Measurements from ENCODE around the gene CPNE4. TPM values are rescaled to one million over a fixed set of nuclear protein-coding genes. Genes with fewer than 3 reads are reported as not detected.

CPNE4 gene
- total RNA-seq, 1 donor from 2014 or later, result not detected

DNA sequence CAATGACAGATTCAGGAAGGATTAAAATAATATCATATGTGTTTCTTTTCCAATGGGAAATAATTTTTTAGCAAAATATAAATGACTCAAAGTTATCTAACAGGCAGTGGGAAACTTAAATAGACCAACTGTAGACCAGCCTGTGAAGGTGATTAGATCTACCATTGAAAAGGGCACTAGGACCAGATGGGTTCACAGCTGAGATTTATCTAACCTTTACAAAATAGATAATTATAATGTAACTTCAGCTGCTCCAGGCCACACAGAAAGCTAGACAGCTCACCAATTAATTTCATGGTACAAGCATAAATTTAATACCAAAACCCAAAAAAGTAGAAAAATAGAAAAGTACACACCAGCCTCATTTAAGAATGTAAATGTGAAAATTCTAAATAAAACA, 291.7 kb downstream of the CPNE4 start:
- H3K4me1 Mint-ChIP-seq (ENCODE audit: unreplicated experiment), result no peaks in the 10 kb centered on the region
- no peak overlapping the region for H3K4me3 Mint-ChIP-seq (ENCODE audit: unreplicated experiment)

GRCh38 chr3:131739211-131739610, 295.6 kb downstream of the CPNE4 start:
- H3K27ac Mint-ChIP-seq (ENCODE audit: unreplicated experiment), result no peak overlapping the region
- H3K9me3 Mint-ChIP-seq (ENCODE audit: unreplicated experiment), result no peaks in the 10 kb centered on the region
- DNase-seq (ENCODE audit: extremely low spot score, unreplicated experiment), result no peak

More for the DNA sequence above, 291.7 kb downstream of the CPNE4 start:
- H3K36me3 Mint-ChIP-seq (ENCODE audit: unreplicated experiment), result no peaks in the 10 kb centered on the region
- H3K9me3 Mint-ChIP-seq (ENCODE audit: unreplicated experiment), result no peaks in the 10 kb centered on the region
- H3K27me3 Mint-ChIP-seq (ENCODE audit: unreplicated experiment), result no peaks in the 10 kb centered on the region
- no peak overlapping the region for H3K27ac Mint-ChIP-seq (ENCODE audit: unreplicated experiment)
- TF ChIP-seq CTCF (IDR thresholded peaks at IDR 0.05), result no peak
- DNase-seq (ENCODE audit: extremely low spot score, unreplicated experiment), result no peak

GRCh38 chr3:131738095-131738494, 296.7 kb downstream of the CPNE4 start:
- H3K36me3 Mint-ChIP-seq (ENCODE audit: unreplicated experiment), result no peaks in the 10 kb centered on the region
- TF ChIP-seq CTCF (IDR thresholded peaks at IDR 0.05), result no peak
- no peak for DNase-seq (ENCODE audit: extremely low spot score, unreplicated experiment)
- no peak overlapping the region for H3K4me3 Mint-ChIP-seq (ENCODE audit: unreplicated experiment)
- no peak overlapping the region for H3K27ac Mint-ChIP-seq (ENCODE audit: unreplicated experiment)
- no peaks in the 10 kb centered on the region for H3K4me1 Mint-ChIP-seq (ENCODE audit: unreplicated experiment)
- no peaks in the 10 kb centered on the region for H3K27me3 Mint-ChIP-seq (ENCODE audit: unreplicated experiment)
- no peaks in the 10 kb centered on the region for H3K9me3 Mint-ChIP-seq (ENCODE audit: unreplicated experiment)

More at GRCh38 chr3:131739211-131739610, 295.6 kb downstream of the CPNE4 start:
- Mint-ChIP-seq H3K4me1 (ENCODE audit: unreplicated experiment) (no peaks in the 10 kb centered on the region), H3K36me3 (ENCODE audit: unreplicated experiment) (no peaks in the 10 kb centered on the region), H3K4me3 (ENCODE audit: unreplicated experiment) (no peak overlapping the region), H3K27me3 (ENCODE audit: unreplicated experiment) (no peaks in the 10 kb centered on the region)
- no peak for TF ChIP-seq CTCF (IDR thresholded peaks at IDR 0.05)

DNA sequence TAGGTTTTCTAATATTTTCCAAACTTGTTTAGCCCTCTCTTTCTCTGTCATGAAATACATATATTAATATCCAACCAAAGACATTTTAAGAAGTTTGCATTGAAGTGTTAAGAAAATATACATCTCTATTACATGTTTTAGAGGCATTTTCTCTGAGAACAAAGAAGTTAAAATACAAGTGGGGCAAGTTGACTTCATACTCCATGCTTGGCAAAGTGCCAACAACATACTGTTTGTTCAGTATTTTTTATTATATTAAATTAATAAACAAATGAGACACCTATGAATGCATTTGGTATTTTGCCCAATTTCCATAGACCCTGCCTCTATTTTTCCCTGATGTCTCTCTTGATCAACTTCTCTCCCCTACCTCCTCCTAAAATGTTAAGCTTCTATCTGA, 299.3 kb downstream of the CPNE4 start:
- H3K27ac Mint-ChIP-seq (ENCODE audit: unreplicated experiment), result no peak overlapping the region

DNA sequence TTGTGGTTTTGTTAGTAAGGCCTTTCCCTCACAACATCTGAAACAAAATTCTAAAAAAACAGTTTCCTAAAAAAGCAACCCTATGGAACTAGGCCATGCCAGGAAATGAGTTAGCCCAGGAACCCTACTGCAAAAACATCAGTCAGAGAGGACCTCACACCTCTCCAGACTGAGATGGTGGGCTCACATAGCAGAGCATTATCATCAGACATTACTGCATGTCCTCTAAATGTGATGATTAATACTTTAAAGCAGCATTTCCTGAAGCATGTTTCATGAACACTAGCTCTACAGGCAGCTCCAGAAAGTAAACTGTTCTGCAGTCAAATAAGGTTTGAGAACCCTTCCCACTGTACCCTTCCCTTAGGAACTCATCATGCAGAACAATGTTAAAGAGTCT, 299.7 kb downstream of the CPNE4 start:
- Mint-ChIP-seq H3K4me1 (ENCODE audit: unreplicated experiment) (no peaks in the 10 kb centered on the region), H3K27me3 (ENCODE audit: unreplicated experiment) (no peaks in the 10 kb centered on the region), H3K9me3 (ENCODE audit: unreplicated experiment) (peaks cover 3% of the 10 kb centered on the region), H3K27ac (ENCODE audit: unreplicated experiment) (no peak overlapping the region), H3K36me3 (ENCODE audit: unreplicated experiment) (no peaks in the 10 kb centered on the region), H3K4me3 (ENCODE audit: unreplicated experiment) (no peak overlapping the region)
- no peak for DNase-seq (ENCODE audit: extremely low spot score, unreplicated experiment)
- TF ChIP-seq CTCF (IDR thresholded peaks at IDR 0.05), result no peak

More for the DNA sequence above, 299.3 kb downstream of the CPNE4 start:
- Mint-ChIP-seq H3K4me1 (ENCODE audit: unreplicated experiment) (no peaks in the 10 kb centered on the region), H3K27me3 (ENCODE audit: unreplicated experiment) (no peaks in the 10 kb centered on the region), H3K9me3 (ENCODE audit: unreplicated experiment) (peaks cover 3% of the 10 kb centered on the region), H3K4me3 (ENCODE audit: unreplicated experiment) (no peak overlapping the region), H3K36me3 (ENCODE audit: unreplicated experiment) (no peaks in the 10 kb centered on the region)
- no peak for DNase-seq (ENCODE audit: extremely low spot score, unreplicated experiment)
- no peak for TF ChIP-seq CTCF (IDR thresholded peaks at IDR 0.05)

All from osteocyte (in vitro differentiated cells).